DMS79 treated with DMSO at 0.1 percent for 48 hours (cell line): Measurements from ENCODE around the gene FAM219B.

Source experiments
- DNase-seq: peaks from one replicate; lab custom pipeline; 2025; lab: John Stamatoyannopoulos, UW

Gene FAM219B

DNA sequence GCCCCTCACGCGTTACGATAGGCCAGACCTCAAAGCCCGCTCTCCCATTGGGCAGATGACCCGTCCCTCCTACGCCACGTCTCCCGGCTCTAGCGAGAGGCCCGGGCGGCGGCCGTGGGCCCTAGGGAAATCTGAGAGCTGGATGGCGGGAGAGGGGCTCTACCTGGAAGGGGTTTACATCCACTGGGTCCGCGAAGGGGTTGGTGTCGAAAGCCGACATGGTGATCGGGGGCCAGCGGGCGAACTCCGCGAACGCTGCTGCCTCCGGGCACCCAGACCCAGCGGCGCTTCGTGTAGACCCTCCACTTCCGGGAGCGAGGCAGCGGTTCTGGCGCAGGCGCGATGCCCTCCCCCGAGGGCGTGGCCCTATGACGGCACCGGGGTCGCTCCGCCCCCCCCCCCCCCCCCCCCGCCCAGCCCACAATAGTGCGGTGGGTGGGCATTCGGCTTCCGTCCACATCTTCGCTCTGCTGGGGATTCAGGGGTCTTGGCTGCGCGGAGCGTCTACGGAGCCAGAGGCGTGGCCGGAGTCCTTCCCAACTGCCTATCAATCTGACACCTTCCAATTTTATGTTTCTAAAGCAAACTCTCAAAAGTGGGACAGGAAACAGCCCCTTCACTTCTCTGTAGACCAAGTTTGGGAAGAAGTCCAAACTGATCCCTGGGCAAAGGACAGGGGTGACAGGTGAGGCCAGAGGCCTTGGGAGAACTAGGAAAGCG is 33.5 kb downstream of the FAM219B start, which contains the start of gene SCAMP2:
SCAMP2 (minus strand) TSS at position 330 of the 720 bp plus-strand sequence; CDS start at position 220, 110 bp downstream.
- DNase-seq: peak; percentile 68

DNA sequence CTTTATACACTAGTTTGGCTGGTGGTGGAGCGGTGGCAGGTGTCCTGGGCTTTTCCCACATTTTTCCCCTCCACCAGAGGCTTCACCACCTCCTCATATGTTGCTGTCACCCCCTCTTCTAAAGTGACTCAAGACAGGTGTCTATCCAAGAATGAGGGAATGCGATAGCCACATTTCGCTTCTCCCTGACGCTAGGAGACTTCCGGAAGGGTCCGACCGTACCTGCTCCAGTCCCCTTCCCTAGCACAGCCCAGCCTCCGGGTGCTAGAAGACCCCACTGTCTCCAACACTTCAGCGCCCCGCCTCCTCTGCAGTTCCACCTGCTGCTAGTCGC is 34.0 kb downstream of the FAM219B start:
- DNase-seq: no peak

- no peak for DNase-seq
These were observed 36.0 kb downstream of the FAM219B start for GRCh38 chr15:74870436-74871215.

- no peak for DNase-seq
These were observed 36.8 kb downstream of the FAM219B start for GRCh38 chr15:74869726-74870407.

GRCh38 chr15:74869372-74869725 is 37.3 kb downstream of the FAM219B start:
- no peak for DNase-seq

- DNase-seq: no peak
These were observed 38.6 kb downstream of the FAM219B start for GRCh38 chr15:74868059-74868458.

GRCh38 chr15:74867466-74868038 is 39.1 kb downstream of the FAM219B start:
- DNase-seq: no peak

DNA sequence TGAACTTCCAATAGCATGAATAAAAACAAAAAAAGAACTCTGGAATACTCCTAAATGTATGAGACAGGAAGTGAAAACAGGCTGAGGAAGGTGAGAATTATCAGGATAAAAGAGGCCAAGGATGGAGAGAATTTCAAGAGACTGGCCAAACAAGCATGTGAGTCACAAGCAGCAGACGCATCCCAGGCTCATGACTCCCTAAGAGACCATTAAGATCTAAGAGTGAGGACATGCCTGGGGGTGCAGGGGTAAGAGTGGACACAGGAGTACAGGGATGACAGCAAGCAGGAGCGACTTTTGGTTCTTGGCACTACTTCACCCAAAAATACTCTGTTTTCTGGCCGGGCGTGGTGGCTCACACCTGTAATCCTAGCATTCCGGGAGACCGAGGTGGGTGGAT is 40.6 kb downstream of the FAM219B start:
- no peak for DNase-seq

DNA sequence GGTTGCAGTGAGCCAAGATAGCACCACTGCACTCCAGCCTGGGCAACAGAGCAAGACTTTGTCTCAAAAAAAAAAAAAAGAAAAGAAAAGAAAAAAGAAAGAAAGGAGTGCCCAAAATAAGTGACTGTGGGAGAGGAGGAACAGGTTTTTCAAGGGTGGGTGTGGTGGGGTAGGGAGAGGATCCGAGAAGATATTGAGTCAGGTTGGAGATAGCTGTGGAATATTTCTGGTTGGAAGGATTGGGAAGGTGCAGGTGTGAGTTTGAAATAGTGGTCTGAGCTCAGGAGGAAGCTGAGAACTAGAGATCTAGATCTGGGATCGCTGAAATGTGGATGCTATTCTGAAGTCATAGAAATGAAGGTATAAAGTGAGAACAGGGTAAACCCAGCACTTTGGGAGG is 41.3 kb downstream of the FAM219B start:
- no peak for DNase-seq

- DNase-seq: no peak
These were observed 42.4 kb downstream of the FAM219B start for GRCh38 chr15:74864296-74864695.

GRCh38 chr15:74863239-74864056 is 43.2 kb downstream of the FAM219B start:
- DNase-seq: no peak

DNA sequence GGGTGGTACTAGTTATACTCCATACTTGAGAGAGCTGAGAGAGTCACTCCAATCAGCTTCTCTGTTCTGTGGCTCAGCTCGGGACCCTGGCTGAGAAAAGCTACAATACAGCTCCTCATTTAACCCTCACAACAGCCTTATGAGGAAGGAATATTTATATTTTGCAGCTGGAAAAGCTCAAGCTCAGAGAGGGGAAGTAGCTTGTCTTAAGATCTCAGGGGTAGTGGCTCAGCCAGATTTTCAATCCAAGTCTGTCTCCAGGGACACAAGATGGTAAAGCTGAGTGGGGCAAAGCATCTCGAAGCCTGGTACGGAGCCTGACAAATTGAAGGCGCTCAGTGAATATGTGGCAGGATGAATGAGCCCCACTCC is 48.3 kb downstream of the FAM219B start:
- no peak for DNase-seq

GRCh38 chr15:74857671-74858368 is 48.8 kb downstream of the FAM219B start:
- DNase-seq: peak; percentile 8

DNA sequence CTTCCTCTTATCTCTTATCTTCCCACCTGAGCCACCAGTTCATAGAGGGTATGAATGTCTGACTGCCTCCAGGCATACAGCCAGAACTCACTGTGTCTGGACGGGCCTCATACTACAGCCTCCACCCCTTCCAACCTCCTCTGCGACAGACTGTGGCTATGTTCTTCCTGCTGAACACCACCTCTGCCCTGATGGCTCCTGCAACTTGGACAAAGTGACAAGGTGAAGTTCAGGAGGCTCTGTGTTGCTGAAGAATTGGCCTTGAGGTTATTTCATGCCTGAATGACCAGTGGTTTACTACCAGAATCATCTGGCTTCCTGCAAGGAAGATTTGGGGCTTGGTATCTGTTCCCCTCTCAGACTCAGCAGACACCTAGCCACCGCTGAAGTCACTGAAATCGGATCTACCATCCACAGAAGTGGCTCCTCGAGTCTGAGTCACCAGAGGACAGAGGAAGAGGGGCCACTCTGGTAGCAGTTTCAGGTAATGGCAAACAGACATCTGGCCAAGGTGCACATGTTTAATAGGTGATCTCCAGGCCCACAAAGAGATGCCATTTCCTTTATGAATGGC is 49.5 kb downstream of the FAM219B start:
- peak; percentile 45 for DNase-seq

- no peak for DNase-seq
These were observed 50.1 kb downstream of the FAM219B start for GRCh38 chr15:74856537-74856936.

DNA sequence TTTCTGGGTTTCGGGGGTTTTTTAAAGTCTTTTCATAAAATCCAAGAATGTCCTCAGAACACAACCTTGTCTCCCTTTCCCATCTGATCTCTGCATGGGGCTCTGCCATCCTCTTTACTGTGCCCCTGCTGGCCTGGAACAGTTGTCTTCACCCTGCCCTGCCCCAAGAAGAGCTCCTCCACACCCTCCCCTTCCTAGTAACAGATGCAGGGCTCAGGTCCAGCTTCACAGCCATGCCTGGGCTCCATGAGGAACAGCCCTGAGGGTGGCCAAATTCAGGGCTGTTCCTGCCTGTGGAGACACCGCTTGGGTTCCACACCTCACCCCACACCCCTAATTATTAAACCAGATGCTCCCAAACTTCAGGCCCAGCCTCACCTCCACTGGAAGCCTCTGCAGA is 50.8 kb downstream of the FAM219B start:
- DNase-seq: no peak

DNA sequence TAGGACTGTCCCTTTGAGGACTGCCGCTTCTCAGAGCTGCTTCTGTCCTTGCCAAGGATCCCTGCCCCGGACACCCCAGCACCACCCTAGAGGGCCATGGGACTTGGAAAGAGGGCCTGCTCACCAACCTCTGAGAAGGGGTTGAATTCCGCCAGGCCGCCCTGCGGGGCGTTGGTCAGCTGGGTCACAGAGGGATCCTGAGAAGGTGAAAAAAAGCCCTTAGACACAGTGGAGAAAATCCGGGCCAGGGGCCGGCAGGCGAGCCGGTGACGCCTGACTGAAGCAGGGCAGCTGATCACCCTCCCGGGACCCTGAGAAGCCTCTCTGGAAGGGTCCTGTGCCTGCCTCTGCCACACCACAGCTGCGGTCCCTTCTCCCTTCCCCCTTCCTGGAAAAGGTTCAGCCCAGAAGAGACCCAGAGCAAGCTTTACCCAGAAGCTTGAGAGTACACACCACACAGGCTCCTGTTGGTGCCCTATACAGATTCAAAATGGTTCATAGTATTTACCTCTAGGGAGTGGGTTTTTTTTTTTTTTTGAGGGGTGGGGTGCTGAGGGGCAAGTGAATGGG is 52.1 kb downstream of the FAM219B start:
- no peak for DNase-seq

DNA sequence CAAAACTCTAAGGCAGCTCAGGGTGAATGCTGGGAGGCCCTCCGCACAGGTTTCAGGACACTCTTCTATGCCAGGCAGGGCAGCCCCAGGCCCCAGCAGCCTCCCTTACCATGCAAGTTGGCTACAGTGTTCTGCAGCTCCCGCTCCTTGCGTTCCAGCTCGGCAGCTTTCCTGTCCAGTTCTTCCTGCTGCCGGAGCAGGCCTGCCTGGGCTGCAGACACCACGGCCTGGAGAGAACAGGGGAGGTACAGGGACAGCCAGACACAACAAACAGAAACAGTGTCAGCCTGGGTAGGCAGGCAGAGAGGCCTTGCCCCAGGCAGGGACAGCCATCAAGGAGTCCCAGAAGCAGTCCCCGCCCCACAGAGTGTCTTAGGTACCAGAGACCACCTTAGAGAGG is 54.7 kb downstream of the FAM219B start:
- no peak for DNase-seq

DNA sequence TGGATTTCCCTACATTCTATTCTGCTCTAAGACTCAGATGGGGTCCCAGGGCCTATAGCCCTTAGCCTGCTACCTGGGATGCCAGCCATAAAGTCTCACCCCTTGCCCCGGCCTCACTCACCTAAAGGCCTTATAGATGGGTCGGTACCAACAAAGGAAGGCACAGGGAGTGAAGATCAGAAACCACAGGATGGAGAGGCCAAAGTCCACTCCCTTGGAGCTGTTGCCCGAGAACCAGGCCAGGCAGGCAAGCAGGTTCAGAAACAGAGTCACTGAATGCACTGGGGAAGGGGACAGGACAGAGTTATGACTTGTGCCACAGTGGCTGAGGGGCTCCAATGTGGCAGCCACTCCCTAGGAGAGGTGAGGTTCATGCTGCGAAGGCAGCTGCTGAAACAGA is 56.3 kb downstream of the FAM219B start:
- DNase-seq: no peak
